SKM-1 (cell line): Measurements from ENCODE around the gene BIRC5.
"Not testable (repeated sequence)": the region's sequence is repeated elsewhere in the genome, so short reads cannot be mapped to it uniquely, and the experiment has no call there.

Source experiments
- DNase-seq: peaks from one replicate; lab custom pipeline; 2025; ENCODE audit not compliant: unreplicated experiment; lab: John Stamatoyannopoulos, UW

Gene BIRC5

DNA sequence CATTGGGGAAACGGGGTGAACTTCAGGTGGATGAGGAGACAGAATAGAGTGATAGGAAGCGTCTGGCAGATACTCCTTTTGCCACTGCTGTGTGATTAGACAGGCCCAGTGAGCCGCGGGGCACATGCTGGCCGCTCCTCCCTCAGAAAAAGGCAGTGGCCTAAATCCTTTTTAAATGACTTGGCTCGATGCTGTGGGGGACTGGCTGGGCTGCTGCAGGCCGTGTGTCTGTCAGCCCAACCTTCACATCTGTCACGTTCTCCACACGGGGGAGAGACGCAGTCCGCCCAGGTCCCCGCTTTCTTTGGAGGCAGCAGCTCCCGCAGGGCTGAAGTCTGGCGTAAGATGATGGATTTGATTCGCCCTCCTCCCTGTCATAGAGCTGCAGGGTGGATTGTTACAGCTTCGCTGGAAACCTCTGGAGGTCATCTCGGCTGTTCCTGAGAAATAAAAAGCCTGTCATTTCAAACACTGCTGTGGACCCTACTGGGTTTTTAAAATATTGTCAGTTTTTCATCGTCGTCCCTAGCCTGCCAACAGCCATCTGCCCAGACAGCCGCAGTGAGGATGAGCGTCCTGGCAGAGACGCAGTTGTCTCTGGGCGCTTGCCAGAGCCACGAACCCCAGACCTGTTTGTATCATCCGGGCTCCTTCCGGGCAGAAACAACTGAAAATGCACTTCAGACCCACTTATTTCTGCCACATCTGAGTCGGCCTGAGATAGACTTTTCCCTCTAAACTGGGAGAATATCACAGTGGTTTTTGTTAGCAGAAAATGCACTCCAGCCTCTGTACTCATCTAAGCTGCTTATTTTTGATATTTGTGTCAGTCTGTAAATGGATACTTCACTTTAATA lies 10.4 kb downstream of the BIRC5 start:
- no peak for DNase-seq

DNA sequence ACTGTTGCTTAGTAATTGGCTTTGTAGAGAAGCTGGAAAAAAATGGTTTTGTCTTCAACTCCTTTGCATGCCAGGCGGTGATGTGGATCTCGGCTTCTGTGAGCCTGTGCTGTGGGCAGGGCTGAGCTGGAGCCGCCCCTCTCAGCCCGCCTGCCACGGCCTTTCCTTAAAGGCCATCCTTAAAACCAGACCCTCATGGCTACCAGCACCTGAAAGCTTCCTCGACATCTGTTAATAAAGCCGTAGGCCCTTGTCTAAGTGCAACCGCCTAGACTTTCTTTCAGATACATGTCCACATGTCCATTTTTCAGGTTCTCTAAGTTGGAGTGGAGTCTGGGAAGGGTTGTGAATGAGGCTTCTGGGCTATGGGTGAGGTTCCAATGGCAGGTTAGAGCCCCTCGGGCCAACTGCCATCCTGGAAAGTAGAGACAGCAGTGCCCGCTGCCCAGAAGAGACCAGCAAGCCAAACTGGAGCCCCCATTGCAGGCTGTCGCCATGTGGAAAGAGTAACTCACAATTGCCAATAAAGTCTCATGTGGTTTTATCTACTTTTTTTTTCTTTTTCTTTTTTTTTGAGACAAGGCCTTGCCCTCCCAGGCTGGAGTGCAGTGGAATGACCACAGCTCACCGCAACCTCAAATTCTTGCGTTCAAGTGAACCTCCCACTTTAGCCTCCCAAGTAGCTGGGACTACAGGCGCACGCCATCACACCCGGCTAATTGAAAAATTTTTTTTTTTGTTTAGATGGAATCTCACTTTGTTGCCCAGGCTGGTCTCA lies 11.2 kb downstream of the BIRC5 start:
- no peak for DNase-seq

DNA sequence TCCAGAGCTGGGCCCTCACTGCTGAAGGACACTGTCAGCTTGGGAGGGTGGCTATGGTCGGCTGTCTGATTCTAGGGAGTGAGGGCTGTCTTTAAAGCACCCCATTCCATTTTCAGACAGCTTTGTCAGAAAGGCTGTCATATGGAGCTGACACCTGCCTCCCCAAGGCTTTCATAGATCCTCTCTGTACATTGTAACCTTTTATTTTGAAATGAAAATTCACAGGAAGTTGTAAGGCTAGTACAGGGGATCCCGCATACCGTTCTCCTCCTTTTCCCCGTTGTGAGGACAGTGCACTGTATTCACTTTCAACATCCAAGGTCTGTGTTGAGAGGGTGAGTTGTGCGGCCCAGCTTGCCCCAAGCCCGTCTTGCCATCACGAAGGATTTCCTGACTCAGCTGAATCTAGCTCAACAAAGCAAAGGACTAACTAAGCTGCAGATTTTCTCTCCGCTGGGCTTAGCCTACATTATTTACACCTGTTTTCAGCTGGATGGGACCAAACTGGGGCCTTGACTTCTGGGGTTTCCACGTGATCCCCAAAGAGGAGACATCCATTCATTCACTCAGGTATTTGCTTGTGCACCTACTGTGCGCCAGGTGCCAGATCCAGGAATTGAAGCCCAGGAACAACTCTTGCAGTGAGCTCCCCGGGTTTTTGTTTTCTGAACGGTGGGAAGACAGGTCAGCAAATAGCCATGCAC lies 12.2 kb downstream of the BIRC5 start:
- DNase-seq: no peak

DNA sequence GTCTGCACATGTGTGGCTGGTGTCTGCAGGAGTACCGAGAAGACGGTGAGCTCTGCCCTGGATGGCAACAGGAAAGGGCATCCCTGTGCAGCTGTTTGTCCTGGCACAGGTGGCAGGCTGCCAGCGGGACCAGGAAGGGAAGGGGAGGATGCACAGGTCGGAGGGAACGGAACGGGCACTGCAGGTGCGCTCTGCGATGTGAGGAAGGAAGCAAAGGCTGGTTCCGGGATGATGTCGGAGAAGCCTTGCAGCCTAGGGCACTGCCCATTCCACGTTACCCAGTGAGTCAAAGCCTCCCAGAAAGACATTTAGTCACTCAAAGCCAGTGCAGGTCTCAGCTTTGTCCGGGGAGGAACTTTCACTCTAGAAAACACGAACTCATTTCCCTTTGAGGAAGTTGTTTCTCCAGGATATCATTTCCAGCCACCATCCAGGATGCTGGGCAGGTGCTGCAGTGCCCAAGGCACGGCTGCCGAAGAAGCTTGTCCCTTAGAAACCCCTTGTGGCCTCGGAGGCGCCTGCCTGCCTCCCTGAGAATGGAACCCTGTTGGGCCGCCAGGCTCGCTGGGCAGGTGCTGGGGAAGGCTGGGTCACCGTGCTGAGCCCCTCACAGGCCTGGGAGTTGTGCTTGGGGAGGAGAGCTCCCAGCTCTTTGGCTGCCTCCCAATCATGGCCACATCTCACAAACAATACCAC lies 12.9 kb downstream of the BIRC5 start:
- DNase-seq: no peak

DNA sequence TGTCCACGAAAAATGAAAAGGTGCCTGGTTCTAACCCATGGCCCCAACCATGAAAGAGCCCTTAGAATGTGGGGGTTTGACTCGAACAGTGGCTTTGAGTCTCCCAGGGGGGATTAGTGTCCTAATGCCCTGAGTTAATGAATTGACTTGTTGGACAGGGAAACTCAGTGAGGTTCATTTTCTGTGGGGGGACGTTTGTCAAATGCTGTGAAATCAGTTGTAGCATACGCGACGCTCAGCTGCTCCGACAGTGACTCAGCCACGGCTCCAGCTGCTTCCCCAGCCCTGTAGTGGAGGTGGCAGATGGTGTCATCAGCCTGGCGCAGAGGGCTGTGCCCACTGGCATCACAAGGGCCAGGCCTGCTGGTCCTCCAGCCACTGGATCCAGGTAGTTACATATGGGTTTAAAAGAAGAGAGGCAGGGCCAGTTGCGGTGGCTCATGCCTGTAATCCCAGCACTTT lies 13.4 kb downstream of the BIRC5 start:
- DNase-seq: no peak

DNA sequence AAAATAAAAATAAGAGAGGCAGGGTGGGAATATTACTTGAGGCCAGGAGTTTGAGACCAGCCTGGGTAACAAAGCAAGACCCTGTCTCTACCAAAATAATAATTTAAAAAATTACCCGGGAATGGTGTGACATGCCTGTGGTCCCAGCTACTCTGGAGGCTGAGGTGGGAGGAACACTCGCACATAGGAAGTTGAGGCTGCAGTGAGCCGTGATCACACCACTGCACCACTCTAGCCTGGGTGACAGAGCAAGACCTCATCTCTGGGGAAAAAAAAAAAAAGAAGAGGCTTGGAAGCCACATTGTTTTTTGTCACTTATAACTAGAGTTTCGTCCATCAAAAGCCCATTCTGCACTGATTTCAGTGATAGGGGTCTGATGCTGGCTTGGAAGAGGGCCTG lies 14.1 kb downstream of the BIRC5 start:
- DNase-seq: no peak

DNA sequence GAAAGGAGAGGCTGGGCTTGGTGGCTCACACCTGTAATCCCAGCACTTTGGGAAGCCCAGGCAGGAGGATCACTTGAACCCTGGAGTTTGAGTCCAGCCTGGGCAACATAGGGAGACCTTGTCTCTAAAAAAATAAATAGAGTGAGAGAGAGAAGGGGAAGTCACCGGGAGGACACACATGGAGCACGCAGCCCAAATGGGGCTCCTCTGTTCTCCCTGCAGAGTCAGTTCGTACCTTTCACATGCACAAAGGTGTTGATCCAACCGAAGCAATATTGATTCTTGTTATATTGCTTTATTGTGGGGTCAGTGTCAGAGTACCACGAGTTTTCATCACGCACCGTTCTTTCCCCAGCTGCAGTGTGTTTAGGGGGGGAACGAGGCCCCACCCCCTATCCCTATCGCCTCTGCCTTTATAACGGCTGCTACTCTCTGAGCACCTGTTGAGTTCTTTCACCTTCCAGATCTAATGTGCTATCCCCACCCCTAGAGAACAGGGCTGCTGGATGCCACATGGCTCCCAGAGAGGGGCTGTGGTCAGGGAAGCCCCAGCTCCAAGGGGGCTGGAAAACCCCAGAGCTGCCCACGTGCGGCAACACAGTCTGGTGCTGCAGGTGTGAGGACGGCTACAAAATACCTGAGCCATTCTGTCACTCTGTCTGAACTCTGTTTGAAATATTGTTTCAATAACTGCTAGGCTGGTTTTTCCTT lies 16.4 kb downstream of the BIRC5 start:
- no peak for DNase-seq

DNA sequence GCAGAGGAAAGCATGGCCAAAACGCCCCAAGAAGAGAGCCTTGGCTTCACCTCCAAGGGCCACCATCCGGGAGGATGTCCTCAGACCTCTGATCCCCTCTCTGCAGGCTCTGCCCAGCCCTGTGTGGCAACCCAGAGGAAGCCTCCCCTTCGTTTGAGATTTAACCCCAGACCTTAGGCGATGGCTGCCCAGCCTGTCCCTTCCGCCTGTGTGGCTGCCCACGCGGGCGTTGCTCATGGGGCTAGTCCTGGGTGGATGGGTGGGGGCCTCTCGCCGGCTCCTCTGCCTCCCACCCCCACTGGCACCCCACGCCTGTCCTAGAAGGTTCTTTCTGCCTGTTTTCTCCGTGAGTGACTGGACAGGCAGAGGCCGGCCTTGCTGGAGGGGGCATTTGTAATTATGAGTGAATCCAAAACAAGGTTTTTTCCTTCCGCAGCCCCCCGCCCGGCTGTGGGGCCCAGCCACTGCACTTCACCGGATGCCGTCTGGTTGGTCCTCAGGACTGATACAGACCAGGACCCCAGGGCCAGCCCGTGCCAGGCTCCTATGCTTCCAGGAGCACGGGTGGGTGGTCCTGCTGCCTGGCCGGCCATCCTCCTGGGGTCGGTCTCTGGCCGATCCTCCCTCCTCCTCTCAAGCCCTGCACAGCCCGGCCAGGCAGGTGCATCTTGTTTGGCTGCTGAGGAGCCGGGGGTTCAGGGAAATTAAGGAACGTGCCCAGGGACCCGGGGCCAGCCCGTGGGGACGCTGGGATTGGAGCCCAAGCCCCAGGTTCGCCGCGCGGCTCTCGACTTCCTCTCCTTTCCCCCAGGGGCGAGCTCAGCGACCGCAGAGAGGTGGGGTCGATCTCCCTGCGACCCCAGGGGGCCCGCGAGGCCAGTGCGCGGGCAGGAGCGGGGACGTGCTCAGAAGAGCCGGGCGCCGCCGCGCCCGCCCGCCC lies 17.2 kb downstream of the BIRC5 start, which contains the start of gene TMEM235:
TSS of gene TMEM235 (plus strand) at position 636 of the 940 bp plus-strand sequence. CDS start 393 bp downstream, outside the sequence.
- DNase-seq: no peak

DNA sequence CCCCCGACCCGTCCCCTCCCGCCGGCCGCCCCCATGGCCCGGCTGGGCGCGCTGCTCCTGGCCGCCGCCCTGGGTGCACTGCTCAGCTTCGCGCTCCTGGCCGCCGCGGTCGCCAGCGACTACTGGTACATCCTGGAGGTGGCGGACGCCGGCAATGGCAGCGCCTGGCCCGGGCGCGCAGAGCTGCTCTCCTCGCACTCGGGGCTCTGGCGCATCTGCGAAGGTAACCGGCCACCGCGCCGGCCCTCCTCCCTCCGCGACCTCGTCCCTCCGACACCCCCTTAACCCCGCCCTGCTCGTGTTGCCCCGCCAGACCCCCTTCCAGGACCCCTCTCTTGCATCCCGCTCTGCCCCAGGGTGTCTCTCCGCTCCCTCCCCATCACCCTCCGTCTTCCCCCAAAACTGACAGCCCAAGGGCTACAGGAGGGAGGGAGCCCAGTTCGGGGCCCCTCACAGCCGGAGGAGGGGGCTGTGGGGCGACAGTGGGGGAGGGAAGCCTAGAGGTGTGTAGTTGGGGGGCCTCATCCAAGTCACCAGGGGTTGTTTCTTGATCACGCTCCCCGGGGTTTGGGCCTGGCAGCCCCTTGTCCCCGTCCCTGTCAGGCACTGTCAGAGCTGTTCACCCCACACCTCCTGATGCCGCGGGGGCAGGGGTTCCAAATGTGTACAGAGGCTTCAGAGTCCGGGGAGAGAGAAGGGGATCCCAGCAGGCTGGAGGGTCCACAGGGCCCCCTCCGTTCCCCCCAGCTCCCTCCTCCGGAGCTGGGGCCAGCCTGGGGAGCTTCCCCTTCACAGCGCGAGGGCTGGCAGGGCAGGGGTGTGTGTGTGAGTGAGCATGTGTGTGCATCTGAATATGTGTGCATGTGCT lies 18.2 kb downstream of the BIRC5 start:
- no peak for DNase-seq

DNA sequence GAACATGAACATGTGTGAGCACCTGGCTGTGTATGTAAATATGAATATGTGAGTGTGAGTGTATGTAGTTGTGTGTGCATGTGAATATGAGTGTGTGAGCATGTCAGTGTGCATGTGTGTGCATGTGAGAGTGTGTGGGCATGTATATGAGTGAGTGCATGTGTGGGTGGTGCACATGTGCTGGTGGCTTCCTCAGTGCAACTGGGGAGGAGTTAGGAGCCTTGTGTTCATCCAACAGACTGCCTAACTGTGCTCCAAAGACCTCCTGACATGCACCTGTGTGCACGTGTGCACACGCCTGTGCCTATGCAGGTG lies 18.8 kb downstream of the BIRC5 start:
- DNase-seq: no peak

DNA sequence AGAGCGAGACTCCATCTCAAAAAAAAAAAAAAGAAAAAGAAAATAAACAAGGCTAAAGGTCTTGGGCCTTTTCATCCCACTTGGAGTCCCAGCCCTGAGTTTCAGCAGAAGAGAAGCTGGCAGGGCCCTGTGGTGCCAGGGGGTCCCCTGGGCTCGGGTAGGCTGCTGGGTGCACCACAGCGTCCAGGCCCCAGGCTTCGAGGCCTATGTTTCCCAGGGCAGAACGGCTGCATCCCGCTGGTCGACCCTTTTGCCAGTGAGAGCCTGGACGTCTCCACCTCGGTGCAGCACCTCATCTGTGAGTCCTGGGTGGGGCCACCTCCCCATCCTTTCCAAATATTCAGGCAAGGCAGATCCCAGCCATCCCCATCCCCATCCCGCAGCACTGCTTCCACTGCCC lies 19.6 kb downstream of the BIRC5 start:
- no peak for DNase-seq

DNA sequence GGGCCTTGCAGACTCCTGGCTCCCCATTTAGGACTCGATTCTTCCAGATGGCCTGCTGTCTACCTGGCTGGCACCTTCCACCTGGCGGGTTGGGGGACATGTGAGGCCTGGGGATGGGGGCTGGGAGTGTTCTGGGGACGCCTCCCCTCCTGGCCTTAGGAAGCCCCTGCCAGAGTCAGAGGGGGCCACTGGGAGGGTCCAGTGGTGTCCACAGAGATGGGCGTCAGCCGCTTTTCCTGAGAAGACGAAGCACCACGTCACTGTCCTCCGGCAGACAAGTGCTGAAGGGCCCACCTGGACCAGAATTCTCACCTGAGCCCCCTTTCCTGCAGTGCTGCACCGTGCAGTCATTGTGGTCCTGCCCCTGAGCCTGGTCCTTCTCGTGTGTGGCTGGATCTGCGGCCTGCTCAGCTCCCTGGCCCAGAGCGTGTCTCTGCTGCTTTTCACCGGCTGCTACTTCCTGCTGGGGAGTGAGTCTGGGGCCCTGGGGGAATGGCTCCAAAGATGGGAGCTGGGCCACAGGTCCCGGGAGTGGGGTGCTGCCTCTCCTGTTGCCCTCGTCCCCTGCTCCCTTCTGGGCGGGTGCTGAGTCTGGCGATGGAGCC lies 20.3 kb downstream of the BIRC5 start:
- no peak for DNase-seq

DNA sequence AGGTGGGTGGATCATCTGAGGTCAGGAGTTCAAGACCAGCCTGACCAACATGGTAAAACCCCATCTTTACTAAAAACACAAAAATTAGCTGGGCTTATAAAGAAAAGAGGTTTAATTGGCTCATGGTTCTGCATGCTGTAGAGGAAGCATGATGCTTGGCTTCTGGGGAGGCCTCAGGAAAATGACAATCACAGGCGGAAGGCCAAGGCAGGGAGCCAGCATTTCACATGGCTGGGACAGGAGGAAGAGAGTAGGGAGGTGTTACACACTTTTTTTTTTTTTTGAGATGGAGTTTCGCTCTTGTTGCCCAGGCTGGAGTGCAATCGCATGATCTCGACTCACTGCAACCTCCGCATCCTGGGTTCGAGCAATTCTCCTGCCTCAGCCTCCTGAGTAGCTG lies 21.0 kb downstream of the BIRC5 start:
- DNase-seq: not testable (repeated sequence)

DNA sequence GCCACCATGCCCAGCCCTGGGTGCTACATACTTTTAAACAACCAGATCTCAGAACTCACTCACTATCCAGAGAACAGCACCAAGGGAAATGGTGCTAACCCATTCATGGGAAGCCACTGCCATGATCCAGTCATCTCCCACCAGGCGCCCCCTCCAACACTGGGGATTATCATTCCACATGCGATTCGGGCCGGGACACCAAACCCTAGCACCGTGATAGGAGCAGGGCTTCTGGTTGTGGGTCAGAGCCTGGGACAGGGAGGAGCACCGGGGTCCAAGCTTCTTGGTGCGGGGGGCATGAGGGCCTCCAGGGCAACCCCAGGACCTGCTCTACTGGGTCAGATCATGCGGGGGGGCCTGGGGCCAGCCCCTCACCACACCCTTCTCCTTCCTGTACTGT lies 21.8 kb downstream of the BIRC5 start:
- no peak for DNase-seq

DNA sequence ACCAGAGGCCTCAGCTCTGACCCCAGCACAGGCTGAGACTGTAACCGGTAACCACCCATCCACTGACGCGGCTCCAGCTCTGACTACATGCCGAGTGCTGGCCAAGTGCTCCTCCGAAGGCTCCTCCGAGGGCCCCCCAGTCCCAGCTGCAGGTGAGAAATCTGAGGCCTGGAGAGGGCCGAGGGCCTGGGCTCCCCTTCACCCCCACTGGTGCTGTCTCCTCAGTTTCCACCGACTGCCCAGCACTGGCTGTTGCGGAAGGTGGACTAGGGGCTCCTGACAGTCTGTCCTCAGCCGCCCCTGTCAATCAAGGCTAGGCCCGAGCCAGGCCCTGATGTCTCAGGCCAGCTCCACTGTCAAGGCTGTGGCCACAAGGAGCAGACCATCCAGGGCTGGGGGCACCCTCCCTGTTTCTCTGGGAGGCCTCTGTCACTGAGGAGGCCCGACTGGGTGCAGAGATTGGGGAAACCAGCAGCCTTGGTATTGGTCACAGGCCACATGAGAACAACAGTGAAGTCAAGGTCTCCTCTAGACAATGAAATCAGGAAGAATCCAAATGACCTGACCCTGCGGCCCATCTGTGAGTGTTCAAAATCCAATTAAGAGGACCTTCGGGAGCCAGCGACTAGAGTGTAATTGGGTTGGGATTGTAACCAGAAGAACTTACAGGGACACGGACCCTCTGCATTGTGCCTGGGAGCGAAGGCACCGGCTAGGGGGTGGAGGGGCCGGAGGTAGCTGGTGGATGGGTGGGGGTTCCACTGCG lies 22.5 kb downstream of the BIRC5 start:
- DNase-seq: no peak

DNA sequence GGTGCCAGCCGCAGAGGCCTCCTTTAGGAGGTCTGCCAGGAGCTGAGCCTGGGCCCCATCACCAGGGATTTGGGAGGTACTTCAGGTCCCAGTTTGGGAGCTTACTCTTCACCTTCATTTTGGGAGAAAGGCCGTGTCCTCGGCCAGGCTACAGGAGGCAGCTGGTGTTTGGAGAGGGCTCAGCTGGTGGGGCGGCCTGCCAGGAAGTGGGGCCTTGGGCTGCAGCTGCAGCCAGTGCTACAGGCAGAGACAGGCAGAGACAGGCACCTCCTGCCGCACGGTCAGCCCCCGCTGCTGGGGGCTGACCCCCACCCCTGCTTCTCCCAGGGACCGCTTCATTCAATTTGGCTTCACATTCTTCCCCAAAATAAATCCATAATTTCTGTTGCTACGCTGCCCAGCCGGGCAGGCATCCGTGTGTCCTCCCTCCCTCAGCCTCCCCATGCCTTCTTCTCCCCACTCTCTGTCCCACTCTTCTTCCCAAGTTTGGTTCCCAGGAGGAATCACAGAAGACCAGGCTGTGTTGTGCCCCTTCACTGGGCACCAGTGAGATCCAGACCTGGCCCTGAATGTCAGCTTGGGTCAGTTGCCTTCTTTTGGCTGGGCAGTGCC lies 23.5 kb downstream of the BIRC5 start:
- DNase-seq: no peak
